Measurements from ENCODE around the gene MGLL. TPM values are rescaled to one million over a fixed set of nuclear protein-coding genes. Genes with fewer than 3 reads are reported as not detected.

Gene MGLL
- total RNA-seq, 5 donors from 2014 or later (not counting 1 experiment from before 2014, with no cell fraction given) = 0.78 to 3.7 (median 1.8) TPM

- Histone ChIP-seq H3K4me3 (ENCODE audit: control insufficient read depth in 1 of 2, extremely low read depth in 1 of 2, low read length in 1 of 2) (no peak overlapping the region), H3K4me1 (ENCODE audit: control insufficient read depth in 1 of 2, extremely low read depth in 1 of 2, insufficient read depth in 2 of 2, low read length in 2 of 2) (no peaks in the 10 kb centered on the region), H3K27ac (ENCODE audit: low read length) (no peak overlapping the region), H3K36me3 (ENCODE audit: control insufficient read depth in 2 of 2, extremely low read depth in 1 of 2, insufficient read depth in 1 of 2, low read length in 1 of 2) (no peaks in the 10 kb centered on the region), H3K9me3 (no peaks in the 10 kb centered on the region), H3K27me3 (replicated peaks in 1 of 2; ENCODE audit: control insufficient read depth in 2 of 2, extremely low read depth in 1 of 2, insufficient read depth in 2 of 2, low read length in 1 of 2) (peaks cover 0 to 22% of the 10 kb centered on the region in 2 experiments)
- Mint-ChIP-seq H3K36me3 (no peaks in the 10 kb centered on the region), H3K27ac (no peak overlapping the region), H3K4me1 (no peaks in the 10 kb centered on the region), H3K9me3 (no peaks in the 10 kb centered on the region), H3K27me3 (peaks cover 7 to 24% of the 10 kb centered on the region in 2 donors), H3K4me3 (no peak overlapping the region)
- ChIA-PET CTCF (no interaction called here), POLR2A (no interaction called here)
- 88% methylated on average over 10 of the region's 13 CpGs for WGBS (ENCODE audit: insufficient coverage)
- ATAC-seq (replicated peaks in 1 of 4) = no peak
- no peak for DNase-seq
Observed at GRCh38 chr3:127722091-127722784, 100.1 kb downstream of the MGLL start.

GRCh38 chr3:127720985-127721935, 101.1 kb downstream of the MGLL start:
- no peak for ATAC-seq (replicated peaks in 1 of 4)
- H3K9me3 Mint-ChIP-seq = no peaks in the 10 kb centered on the region
- Histone ChIP-seq H3K27ac (ENCODE audit: low read length) (no peak overlapping the region), H3K4me3 (ENCODE audit: control insufficient read depth in 1 of 2, extremely low read depth in 1 of 2, low read length in 1 of 2) (no peak overlapping the region), H3K36me3 (ENCODE audit: control insufficient read depth in 2 of 2, extremely low read depth in 1 of 2, insufficient read depth in 1 of 2, low read length in 1 of 2) (no peaks in the 10 kb centered on the region), H3K27me3 (replicated peaks in 1 of 2; ENCODE audit: control insufficient read depth in 2 of 2, extremely low read depth in 1 of 2, insufficient read depth in 2 of 2, low read length in 1 of 2) (peaks cover 0 to 32% of the 10 kb centered on the region in 2 experiments), H3K4me1 (ENCODE audit: control insufficient read depth in 1 of 2, extremely low read depth in 1 of 2, insufficient read depth in 2 of 2, low read length in 2 of 2) (no peaks in the 10 kb centered on the region), H3K9me3 (no peaks in the 10 kb centered on the region)
- ChIA-PET POLR2A (interaction anchor here in 1 of 2 donors (0.6 kb wide), 1 partner anchor 14 kb away, joined by 8 read pairs; no protein-coding TSS in a partner anchor), CTCF (no interaction called here)
- no peak for DNase-seq
- 89% methylated on average over 12 of the region's 17 CpGs for WGBS (ENCODE audit: insufficient coverage)
- H3K27me3 Mint-ChIP-seq = peaks cover 9 to 24% of the 10 kb centered on the region in 2 donors
- no peak overlapping the region for H3K27ac Mint-ChIP-seq
- H3K4me3 Mint-ChIP-seq = no peak overlapping the region
- no peaks in the 10 kb centered on the region for H3K36me3 Mint-ChIP-seq
- H3K4me1 Mint-ChIP-seq = no peaks in the 10 kb centered on the region

DNA sequence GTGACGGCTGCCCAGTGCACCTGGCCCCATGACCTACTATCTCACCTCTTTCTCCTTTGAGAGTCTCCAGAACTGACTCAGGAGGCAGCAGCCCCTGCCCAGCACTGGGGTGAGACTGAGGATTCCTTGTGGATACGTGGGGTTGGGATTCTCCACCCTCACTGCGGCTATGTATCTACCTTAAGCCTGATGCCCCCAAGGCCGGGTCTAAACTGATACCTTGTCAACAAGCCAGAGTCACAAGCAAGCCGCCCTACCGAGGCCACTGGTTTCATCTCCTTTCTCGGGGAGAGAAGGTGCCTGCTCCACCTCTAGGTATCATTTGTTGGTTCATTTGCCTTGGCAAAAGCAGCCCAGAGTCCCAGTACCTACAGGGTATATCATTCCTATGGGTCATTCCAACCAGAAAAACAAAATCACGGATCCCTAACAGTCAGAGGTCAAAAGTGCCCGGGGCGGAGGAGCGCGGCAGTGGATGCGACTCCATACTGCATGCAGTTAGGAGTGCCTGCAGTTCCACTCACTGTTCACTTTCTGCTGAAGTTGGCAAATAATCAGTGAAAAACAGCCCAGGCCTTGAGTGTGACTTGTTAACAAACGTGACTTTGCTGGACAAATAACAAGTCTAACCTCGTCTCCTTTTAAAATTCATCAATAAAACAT, 102.0 kb downstream of the MGLL start:
- no peak overlapping the region for H3K27ac Mint-ChIP-seq
- H3K27me3 Mint-ChIP-seq = peaks cover 14 to 27% of the 10 kb centered on the region in 2 donors
- 98% methylated on average over 10 of the region's 15 CpGs for WGBS (ENCODE audit: insufficient coverage)
- no peaks in the 10 kb centered on the region for H3K4me1 Mint-ChIP-seq
- no peaks in the 10 kb centered on the region for H3K36me3 Mint-ChIP-seq
- H3K27ac ChIP-seq (ENCODE audit: low read length) = no peak overlapping the region
- no peak for DNase-seq
- no peaks in the 10 kb centered on the region for H3K4me1 ChIP-seq (ENCODE audit: control insufficient read depth in 1 of 2, extremely low read depth in 1 of 2, insufficient read depth in 2 of 2, low read length in 2 of 2)
- ChIA-PET CTCF (no interaction called here), POLR2A (no interaction called here)
- no peak for ATAC-seq (replicated peaks in 1 of 4)
- H3K9me3 ChIP-seq = no peaks in the 10 kb centered on the region
- no peak overlapping the region for H3K4me3 ChIP-seq (ENCODE audit: control insufficient read depth in 1 of 2, extremely low read depth in 1 of 2, low read length in 1 of 2)
- H3K4me3 Mint-ChIP-seq = no peak overlapping the region
- H3K27me3 ChIP-seq (replicated peaks in 1 of 2; ENCODE audit: control insufficient read depth in 2 of 2, extremely low read depth in 1 of 2, insufficient read depth in 2 of 2, low read length in 1 of 2) = peaks cover 0 to 39% of the 10 kb centered on the region in 2 experiments
- H3K9me3 Mint-ChIP-seq = no peaks in the 10 kb centered on the region
- H3K36me3 ChIP-seq (ENCODE audit: control insufficient read depth in 2 of 2, extremely low read depth in 1 of 2, insufficient read depth in 1 of 2, low read length in 1 of 2) = no peaks in the 10 kb centered on the region

DNA sequence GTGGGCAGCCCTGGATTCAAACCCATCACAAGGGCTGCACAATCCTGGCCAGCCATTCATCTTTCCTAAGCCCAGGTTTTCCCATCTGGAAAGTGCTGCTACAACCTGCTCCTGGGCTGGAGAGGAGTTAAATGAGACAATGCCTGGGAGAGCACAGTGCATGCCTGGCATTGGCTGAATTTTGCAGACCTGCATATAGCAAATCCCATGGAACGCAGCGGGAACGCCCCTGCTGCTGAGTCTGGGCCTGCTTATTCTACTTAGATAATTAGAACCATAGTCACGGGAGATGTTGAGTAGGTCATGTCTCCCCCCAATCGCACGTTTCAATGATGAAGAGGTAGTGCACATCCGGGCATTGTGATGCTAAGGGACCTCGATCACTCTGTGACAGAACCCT, 102.9 kb downstream of the MGLL start:
- H3K4me1 Mint-ChIP-seq = no peaks in the 10 kb centered on the region
- Histone ChIP-seq H3K36me3 (ENCODE audit: control insufficient read depth in 2 of 2, extremely low read depth in 1 of 2, insufficient read depth in 1 of 2, low read length in 1 of 2) (no peaks in the 10 kb centered on the region), H3K4me1 (ENCODE audit: control insufficient read depth in 1 of 2, extremely low read depth in 1 of 2, insufficient read depth in 2 of 2, low read length in 2 of 2) (no peaks in the 10 kb centered on the region), H3K4me3 (ENCODE audit: control insufficient read depth in 1 of 2, extremely low read depth in 1 of 2, low read length in 1 of 2) (no peak overlapping the region), H3K9me3 (no peaks in the 10 kb centered on the region), H3K27me3 (replicated peaks in 1 of 2; ENCODE audit: control insufficient read depth in 2 of 2, extremely low read depth in 1 of 2, insufficient read depth in 2 of 2, low read length in 1 of 2) (peaks cover 0 to 37% of the 10 kb centered on the region in 2 experiments), H3K27ac (ENCODE audit: low read length) (no peak overlapping the region)
- no peak overlapping the region for H3K4me3 Mint-ChIP-seq
- H3K36me3 Mint-ChIP-seq = no peaks in the 10 kb centered on the region
- CTCF ChIA-PET = no interaction called here
- no peak for ATAC-seq (replicated peaks in 1 of 4)
- DNase-seq = no peak
- H3K9me3 Mint-ChIP-seq = no peaks in the 10 kb centered on the region
- no peak overlapping the region for H3K27ac Mint-ChIP-seq
- POLR2A ChIA-PET = no interaction called here
- peaks cover 14 to 21% of the 10 kb centered on the region in 2 donors for H3K27me3 Mint-ChIP-seq
- WGBS (ENCODE audit: insufficient coverage) = 76% methylated on average over 5 of the region's 8 CpGs

DNA sequence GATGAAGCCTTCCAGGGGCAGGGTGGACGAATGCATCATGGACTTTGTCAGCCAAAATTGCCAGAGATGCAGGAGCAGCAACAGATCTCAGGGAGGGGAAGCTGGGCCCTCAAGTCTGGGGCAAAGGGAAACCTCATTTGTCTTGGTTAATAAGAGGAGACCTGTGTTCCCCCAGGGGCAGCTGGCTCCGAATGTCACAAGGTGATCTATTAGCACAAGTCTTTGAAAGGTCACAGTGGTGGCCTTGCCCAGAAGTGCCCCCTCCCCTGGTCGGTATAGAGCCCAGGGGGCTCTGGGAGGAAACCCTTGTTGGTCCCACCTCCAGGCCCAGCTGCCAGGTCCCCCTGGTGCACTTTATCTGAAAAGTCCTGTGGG, 103.4 kb downstream of the MGLL start:
- Mint-ChIP-seq H3K36me3 (no peaks in the 10 kb centered on the region), H3K4me3 (no peak overlapping the region), H3K9me3 (no peaks in the 10 kb centered on the region), H3K4me1 (no peaks in the 10 kb centered on the region), H3K27me3 (peaks cover 10 to 21% of the 10 kb centered on the region in 2 donors), H3K27ac (no peak overlapping the region)
- ChIA-PET CTCF (no interaction called here), POLR2A (no interaction called here)
- no peaks in the 10 kb centered on the region for H3K9me3 ChIP-seq
- H3K4me1 ChIP-seq (ENCODE audit: control insufficient read depth in 1 of 2, extremely low read depth in 1 of 2, insufficient read depth in 2 of 2, low read length in 2 of 2) = no peaks in the 10 kb centered on the region
- H3K27ac ChIP-seq (ENCODE audit: low read length) = no peak overlapping the region
- WGBS (ENCODE audit: insufficient coverage) = 74% methylated on average over 3 of the region's 3 CpGs
- H3K4me3 ChIP-seq (ENCODE audit: control insufficient read depth in 1 of 2, extremely low read depth in 1 of 2, low read length in 1 of 2) = no peak overlapping the region
- no peak for DNase-seq
- peaks cover 0 to 40% of the 10 kb centered on the region in 2 experiments for H3K27me3 ChIP-seq (replicated peaks in 1 of 2; ENCODE audit: control insufficient read depth in 2 of 2, extremely low read depth in 1 of 2, insufficient read depth in 2 of 2, low read length in 1 of 2)
- ATAC-seq (replicated peaks in 1 of 4) = no peak
- H3K36me3 ChIP-seq (ENCODE audit: control insufficient read depth in 2 of 2, extremely low read depth in 1 of 2, insufficient read depth in 1 of 2, low read length in 1 of 2) = no peaks in the 10 kb centered on the region

DNA sequence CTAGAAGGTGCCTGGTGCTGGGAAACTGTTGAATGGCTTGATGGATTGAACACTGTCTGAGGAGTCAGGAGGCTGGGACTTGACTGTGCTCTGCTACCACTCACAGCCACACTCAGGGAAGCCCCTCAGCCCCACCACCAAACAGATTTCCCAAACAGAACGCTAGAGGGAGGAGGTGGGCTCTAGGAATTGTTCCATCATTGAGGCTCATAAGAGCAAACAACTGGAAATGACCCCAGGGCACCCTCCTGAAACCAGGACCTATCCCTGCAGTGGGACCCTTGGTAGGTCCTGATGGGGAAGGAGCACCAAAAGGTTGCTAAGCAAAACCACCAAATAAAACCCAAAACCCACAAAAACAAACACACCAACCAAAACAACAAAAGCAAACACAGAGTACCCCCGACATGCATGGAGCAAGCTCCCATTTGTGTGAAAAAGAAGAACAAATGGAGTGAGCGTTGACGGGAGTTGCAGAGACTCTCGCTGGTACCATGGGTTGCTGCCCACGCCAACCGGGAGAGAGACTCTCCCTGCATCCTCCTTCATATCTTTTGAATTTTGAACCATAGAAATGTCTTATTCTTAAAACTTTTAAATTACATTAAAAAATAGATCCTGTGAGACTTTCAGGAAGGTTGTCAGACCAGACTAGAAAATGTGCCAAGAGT, 103.9 kb downstream of the MGLL start:
- Mint-ChIP-seq H3K4me1 (no peaks in the 10 kb centered on the region), H3K4me3 (no peak overlapping the region), H3K36me3 (no peaks in the 10 kb centered on the region), H3K27ac (no peak overlapping the region), H3K27me3 (peaks cover 6 to 17% of the 10 kb centered on the region in 2 donors), H3K9me3 (no peaks in the 10 kb centered on the region)
- ChIA-PET CTCF (interaction anchor here in 1 of 2 donors (0.6 kb wide), 1 partner anchor 22 kb away, joined by 5 read pairs; no protein-coding TSS in a partner anchor), POLR2A (no interaction called here)
- WGBS (ENCODE audit: insufficient coverage) = no CpG with 5 or more reads among the region's 7 CpGs
- DNase-seq (no peak), ATAC-seq (replicated peaks in 1 of 4) (no peak)
- Histone ChIP-seq H3K4me1 (ENCODE audit: control insufficient read depth in 1 of 2, extremely low read depth in 1 of 2, insufficient read depth in 2 of 2, low read length in 2 of 2) (no peaks in the 10 kb centered on the region), H3K4me3 (ENCODE audit: control insufficient read depth in 1 of 2, extremely low read depth in 1 of 2, low read length in 1 of 2) (no peak overlapping the region), H3K27me3 (replicated peaks in 1 of 2; ENCODE audit: control insufficient read depth in 2 of 2, extremely low read depth in 1 of 2, insufficient read depth in 2 of 2, low read length in 1 of 2) (peaks cover 0 to 40% of the 10 kb centered on the region in 2 experiments), H3K9me3 (no peaks in the 10 kb centered on the region), H3K36me3 (ENCODE audit: control insufficient read depth in 2 of 2, extremely low read depth in 1 of 2, insufficient read depth in 1 of 2, low read length in 1 of 2) (no peaks in the 10 kb centered on the region), H3K27ac (ENCODE audit: low read length) (no peak overlapping the region)
